Spleen (tissue), 7 donors: ENCODE data around the gene MTA1.

Experiments used
- POLR2A ChIP-seq, 3 donors: fragments of 450-650 bp; IDR thresholded peaks; one replicate each; pipeline ENCODE4 v1.5.1; 2017; ENCODE audit warnings: antibody characterized with exemption in 3 of 3, mild to moderate bottlenecking in 1 of 3
- TF ChIP-seq, protein P1 (sequence below), 11 experiments: fragments of 200-600 bp in 7 of 11; fragments of 450-650 bp in 4 of 11; sonication (generic) in 4 of 11; IDR thresholded peaks in 8 of 11; conservative IDR thresholded peaks in 3 of 11; 1 replicate in 7 of 11; 2 replicates in 4 of 11; pipeline versions ENCODE4 v1.4.0 to v1.8.0; 2016 to 2021; ENCODE audit warnings: antibody characterized with exemption in 11 of 11, inconsistent platforms in 4 of 11, mild to moderate bottlenecking in 1 of 11
- donor health status: DM: no; HTN: no; CAD: no; lungs with moderate emphysema.
- donor health status: DM: no; HTN: no; CAD: no.
- donor health status: DM: no; HTN: no; CAD: no.

DNA sequence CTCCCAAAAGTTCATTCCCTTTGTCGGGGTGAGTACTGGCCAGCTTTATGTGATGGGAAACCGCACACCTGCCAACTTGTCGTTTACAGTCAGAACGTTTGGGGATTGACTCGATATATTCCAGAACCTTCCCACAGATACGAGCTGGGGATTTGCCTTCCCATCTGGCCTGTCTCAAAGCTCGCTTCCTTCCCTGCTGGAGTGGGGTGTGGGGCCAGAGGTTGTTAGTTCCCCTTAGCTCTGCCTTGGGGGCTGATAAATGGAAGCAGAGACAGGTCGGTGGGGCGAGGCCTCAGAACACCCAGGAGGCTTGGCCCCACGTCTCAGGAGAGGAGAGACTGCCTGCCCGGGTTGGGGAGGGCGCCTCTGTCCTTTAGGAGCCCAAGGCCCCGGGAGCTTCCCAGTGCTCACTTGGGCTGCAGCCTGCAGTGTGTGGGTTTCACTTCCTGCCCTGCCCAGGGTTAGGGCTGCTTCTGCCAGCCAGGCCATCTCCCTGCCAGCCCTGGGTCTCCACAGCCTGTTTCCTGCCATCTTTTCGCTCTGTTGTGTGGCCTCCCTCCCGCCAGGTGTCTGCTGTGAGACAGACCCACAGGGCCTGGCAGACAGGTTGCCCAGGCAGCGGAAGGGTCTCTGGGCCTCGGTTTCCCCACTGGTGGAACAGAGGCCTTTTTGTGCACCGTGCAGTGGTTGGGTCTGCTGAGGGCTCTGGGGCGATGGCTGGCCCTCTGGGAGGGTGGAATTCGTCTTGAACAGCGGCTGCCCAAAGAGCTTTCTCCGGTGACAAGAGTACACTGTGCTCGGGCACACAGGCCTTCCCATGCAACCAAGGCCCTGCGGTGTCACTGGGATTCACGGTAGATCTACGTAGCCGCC is 29.4 kb upstream of the MTA1 start:
- TF ChIP-seq POLR2A (IDR thresholded peaks at IDR 0.05), result no peak
- TF ChIP-seq, protein P1, sequence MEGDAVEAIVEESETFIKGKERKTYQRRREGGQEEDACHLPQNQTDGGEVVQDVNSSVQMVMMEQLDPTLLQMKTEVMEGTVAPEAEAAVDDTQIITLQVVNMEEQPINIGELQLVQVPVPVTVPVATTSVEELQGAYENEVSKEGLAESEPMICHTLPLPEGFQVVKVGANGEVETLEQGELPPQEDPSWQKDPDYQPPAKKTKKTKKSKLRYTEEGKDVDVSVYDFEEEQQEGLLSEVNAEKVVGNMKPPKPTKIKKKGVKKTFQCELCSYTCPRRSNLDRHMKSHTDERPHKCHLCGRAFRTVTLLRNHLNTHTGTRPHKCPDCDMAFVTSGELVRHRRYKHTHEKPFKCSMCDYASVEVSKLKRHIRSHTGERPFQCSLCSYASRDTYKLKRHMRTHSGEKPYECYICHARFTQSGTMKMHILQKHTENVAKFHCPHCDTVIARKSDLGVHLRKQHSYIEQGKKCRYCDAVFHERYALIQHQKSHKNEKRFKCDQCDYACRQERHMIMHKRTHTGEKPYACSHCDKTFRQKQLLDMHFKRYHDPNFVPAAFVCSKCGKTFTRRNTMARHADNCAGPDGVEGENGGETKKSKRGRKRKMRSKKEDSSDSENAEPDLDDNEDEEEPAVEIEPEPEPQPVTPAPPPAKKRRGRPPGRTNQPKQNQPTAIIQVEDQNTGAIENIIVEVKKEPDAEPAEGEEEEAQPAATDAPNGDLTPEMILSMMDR (IDR thresholded peaks at IDR 0.05 in 8 of 11, conservative IDR thresholded peaks at IDR 0.05 in 3 of 11), result no peak
